PC-9 (cell line): ENCODE data around the gene DNAJB14. TPM values are rescaled to one million over a fixed set of nuclear protein-coding genes. Genes with fewer than 3 reads are reported as not detected.

Experiments used
- BruUV-seq: library from RNA; stranded (reverse); fragments of 400-500 nt; replicated peaks from 2 replicates; lab custom pipeline; 2021; lab: Mats Ljungman, UMichigan
- CTCF ChIA-PET: fragments of 300-600 bp; sonication (Branson Sonifier 250); formaldehyde crosslinking; loops from one replicate; lab custom pipeline; 2022; ENCODE audit warnings: antibody characterized with exemption; lab: Charles Lee
- POLR2A ChIA-PET: fragments of 300-600 bp; sonication (Branson Sonifier 250); formaldehyde crosslinking; loops from one replicate; lab custom pipeline; 2022; ENCODE audit warnings: antibody characterized with exemption; ENCODE audit not compliant: unreplicated experiment; lab: Charles Lee
- DNase-seq, 2 experiments: peaks; one replicate each; pipeline versions ENCODE4 v3.0.0 to v3.0.0-alpha.2; 2015 to 2022; ENCODE audit warnings: mixed read lengths in 1 of 2
- H2AFZ ChIP-seq: fragments of 200-600 bp; sonication (generic); 2 replicates; pipeline ENCODE4 v1.8.1; 2017; ENCODE audit warnings: antibody characterized with exemption
- H3F3A ChIP-seq: fragments of 200-600 bp; sonication (generic); 2 replicates; pipeline ENCODE4 v1.8.1; 2017; ENCODE audit warnings: antibody characterized with exemption, mild to moderate bottlenecking, low read depth; ENCODE audit not compliant: insufficient read depth
- H3K27ac ChIP-seq: fragments of 200-600 bp; sonication (generic); 2 replicates; pipeline ENCODE4 v1.6.1; 2016; ENCODE audit warnings: mixed run types
- H3K27me3 ChIP-seq: fragments of 200-600 bp; sonication (generic); 2 replicates; pipeline ENCODE4 v1.6.1; 2016; ENCODE audit warnings: low read depth, mixed run types; ENCODE audit not compliant: insufficient read depth
- H3K36me3 ChIP-seq: fragments of 200-600 bp; sonication (generic); 2 replicates; pipeline ENCODE4 v1.6.1; 2016; ENCODE audit warnings: low read depth, mixed run types
- H3K4me1 ChIP-seq: fragments of 200-600 bp; sonication (generic); replicated peaks from 2 replicates; pipeline ENCODE4 v1.6.1; 2016; ENCODE audit warnings: mixed run types; ENCODE audit not compliant: insufficient read depth
- H3K4me2 ChIP-seq: fragments of 200-600 bp; sonication (generic); 2 replicates; pipeline ENCODE4 v1.6.1; 2017; ENCODE audit warnings: mixed run types
- H3K4me3 ChIP-seq: fragments of 200-600 bp; sonication (generic); 2 replicates; pipeline ENCODE4 v1.6.1; 2016; ENCODE audit warnings: mixed run types
- H3K79me2 ChIP-seq: fragments of 200-600 bp; sonication (generic); 2 replicates; pipeline ENCODE4 v1.6.1; 2017; ENCODE audit warnings: low read depth, mixed run types
- H3K9me2 ChIP-seq: fragments of 200-600 bp; sonication (generic); 2 replicates; pipeline ENCODE4 v1.8.1; 2017; ENCODE audit warnings: mild to moderate bottlenecking; ENCODE audit not compliant: insufficient read depth
- H3K9me3 ChIP-seq: fragments of 200-600 bp; sonication (generic); 2 replicates; pipeline ENCODE4 v1.8.1; 2016; ENCODE audit warnings: low read depth; ENCODE audit not compliant: insufficient read depth
- H4K20me1 ChIP-seq: fragments of 200-600 bp; sonication (generic); 2 replicates; pipeline ENCODE4 v1.8.1; 2017; ENCODE audit not compliant: insufficient read depth
- EZH2 ChIP-seq: fragments of 200-600 bp; sonication (generic); IDR thresholded peaks from 2 replicates; pipeline ENCODE4 v1.8.0; 2017; ENCODE audit warnings: antibody characterized with exemption, low read depth
- intact Hi-C: fragments of 100-400 bp; cut with micrococcal nuclease; formaldehyde crosslinking; loops from one replicate; pipeline ENCODE4 v1.10.0; 2022; ENCODE audit not compliant: unreplicated experiment
- total RNA-seq: library from RNA; stranded (reverse); gene quantifications from 2 replicates; pipeline ENCODE4 v1.2.3, GENCODE V29; 2021
- TF ChIP-seq, protein P1 (sequence below): fragments of 200-600 bp; sonication (generic); conservative IDR thresholded peaks from 2 replicates; pipeline ENCODE4 v1.6.1; 2017; ENCODE audit warnings: mixed run types, antibody characterized with exemption, mild to moderate bottlenecking, moderate library complexity

DNAJB14 gene
- total RNA-seq, 1 experiment from 2014 or later: 28.6 TPM

DNA sequence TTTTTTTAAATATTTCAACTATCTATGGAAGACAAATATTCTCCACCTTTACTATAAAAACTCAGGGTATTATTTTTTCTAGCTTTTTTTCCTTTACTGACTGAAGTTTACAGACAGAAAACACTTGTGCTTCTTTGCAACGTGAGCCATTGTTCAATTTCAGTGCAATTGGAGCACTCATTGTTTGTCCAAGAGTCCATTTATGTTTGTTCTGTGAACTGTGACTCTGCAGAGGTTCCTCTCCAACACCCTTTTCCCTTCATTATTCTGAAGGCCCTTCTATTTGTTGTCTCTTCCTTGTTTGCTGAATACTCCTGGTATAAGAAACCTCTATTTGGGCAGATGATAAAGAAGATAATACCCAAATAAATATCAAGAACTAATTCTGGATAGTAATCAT, 92.4 kb downstream of the DNAJB14 start:
- Histone ChIP-seq H4K20me1 (no peaks in the 10 kb centered on the region), H3K36me3 (peaks cover 4% of the 10 kb centered on the region; the same call in 1 of the 2 replicates), H3K4me2 (no peak overlapping the region), H3K4me1 (peaks cover 14% of the 10 kb centered on the region; the same call in 1 of the 2 replicates), H3K27ac (no peak overlapping the region), H2AFZ (no peak overlapping the region), H3F3A (no peaks in the 10 kb centered on the region; the same call in 1 of the 2 replicates), H3K27me3 (no peaks in the 10 kb centered on the region), H3K9me3 (no peaks in the 10 kb centered on the region), H3K79me2 (no peaks in the 10 kb centered on the region), H3K4me3 (no peak overlapping the region), H3K9me2 (no peaks in the 10 kb centered on the region; the same call in 1 of the 2 replicates)
- no peak for DNase-seq
- ChIA-PET CTCF (no interaction called here), POLR2A (no interaction called here)
- intact Hi-C loops: no loop called here
- no TSS peak for BruUV-seq
- TF ChIP-seq EZH2: no peak
- TF ChIP-seq, protein P1, sequence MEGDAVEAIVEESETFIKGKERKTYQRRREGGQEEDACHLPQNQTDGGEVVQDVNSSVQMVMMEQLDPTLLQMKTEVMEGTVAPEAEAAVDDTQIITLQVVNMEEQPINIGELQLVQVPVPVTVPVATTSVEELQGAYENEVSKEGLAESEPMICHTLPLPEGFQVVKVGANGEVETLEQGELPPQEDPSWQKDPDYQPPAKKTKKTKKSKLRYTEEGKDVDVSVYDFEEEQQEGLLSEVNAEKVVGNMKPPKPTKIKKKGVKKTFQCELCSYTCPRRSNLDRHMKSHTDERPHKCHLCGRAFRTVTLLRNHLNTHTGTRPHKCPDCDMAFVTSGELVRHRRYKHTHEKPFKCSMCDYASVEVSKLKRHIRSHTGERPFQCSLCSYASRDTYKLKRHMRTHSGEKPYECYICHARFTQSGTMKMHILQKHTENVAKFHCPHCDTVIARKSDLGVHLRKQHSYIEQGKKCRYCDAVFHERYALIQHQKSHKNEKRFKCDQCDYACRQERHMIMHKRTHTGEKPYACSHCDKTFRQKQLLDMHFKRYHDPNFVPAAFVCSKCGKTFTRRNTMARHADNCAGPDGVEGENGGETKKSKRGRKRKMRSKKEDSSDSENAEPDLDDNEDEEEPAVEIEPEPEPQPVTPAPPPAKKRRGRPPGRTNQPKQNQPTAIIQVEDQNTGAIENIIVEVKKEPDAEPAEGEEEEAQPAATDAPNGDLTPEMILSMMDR: no peak

DNA sequence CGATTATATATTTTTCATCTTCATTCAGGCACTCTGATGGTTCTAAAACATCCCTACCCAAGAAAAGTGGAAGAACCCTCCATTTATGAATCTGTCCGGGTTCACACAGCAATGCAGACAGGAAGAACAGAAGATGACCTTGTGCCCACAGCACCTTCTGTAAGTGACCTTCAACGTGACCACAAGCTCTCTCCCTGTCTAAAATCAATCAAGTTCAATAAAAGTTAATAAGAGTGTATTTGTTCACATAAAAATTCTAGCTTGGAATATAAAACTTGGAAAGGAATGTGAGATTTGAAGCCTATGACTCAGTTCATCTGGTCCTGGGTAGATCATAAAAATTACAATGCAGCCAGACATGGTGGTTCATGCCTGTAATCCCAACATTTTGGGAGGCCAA, 93.2 kb downstream of the DNAJB14 start:
- Histone ChIP-seq H3K36me3 (peaks cover 4% of the 10 kb centered on the region; the same call in 1 of the 2 replicates), H3K27ac (no peak overlapping the region), H3K4me1 (peaks cover 14% of the 10 kb centered on the region; the same call in 1 of the 2 replicates), H3F3A (no peaks in the 10 kb centered on the region; the same call in 1 of the 2 replicates), H3K9me3 (no peaks in the 10 kb centered on the region), H3K9me2 (no peaks in the 10 kb centered on the region; the same call in 1 of the 2 replicates), H3K27me3 (no peaks in the 10 kb centered on the region), H2AFZ (no peak overlapping the region), H4K20me1 (no peaks in the 10 kb centered on the region), H3K4me3 (no peak overlapping the region), H3K79me2 (no peaks in the 10 kb centered on the region), H3K4me2 (no peak overlapping the region)
- ChIA-PET CTCF (no interaction called here), POLR2A (no interaction called here)
- TF ChIP-seq, protein P1: no peak
- TF ChIP-seq EZH2: no peak
- intact Hi-C loops: no loop called here
- no peak for DNase-seq
- BruUV-seq: no TSS peak

DNA sequence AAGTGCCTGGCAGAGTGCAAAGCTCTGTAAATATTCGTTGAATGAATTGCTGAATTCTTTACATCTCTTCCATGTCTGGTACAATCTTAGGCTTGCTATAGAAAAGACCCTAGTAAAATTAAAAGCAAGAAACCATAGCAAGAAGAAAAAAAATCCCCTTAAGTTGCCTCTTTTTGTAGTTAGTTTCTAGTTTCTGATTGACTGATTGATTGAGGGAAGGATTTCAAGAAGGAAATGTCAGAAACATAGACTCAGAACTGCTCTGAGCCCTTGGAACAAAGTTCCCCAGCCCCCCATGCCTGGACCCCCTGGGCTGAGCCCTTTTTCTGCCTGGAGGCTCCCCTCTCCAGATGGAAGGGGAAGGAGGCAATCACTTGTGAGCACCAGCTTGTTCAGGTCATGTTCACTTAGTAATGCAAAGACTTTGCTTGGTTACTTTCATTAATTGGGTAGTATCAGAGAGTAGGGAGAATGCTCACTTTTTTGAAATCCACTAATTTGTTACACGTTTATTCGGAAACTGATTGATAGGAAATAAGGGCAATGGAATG, 94.1 kb downstream of the DNAJB14 start:
- no peak overlapping the region for H3K4me3 ChIP-seq
- peaks cover 14% of the 10 kb centered on the region; the same call in 1 of the 2 replicates for H3K4me1 ChIP-seq
- no peaks in the 10 kb centered on the region for H3K9me3 ChIP-seq
- intact Hi-C loops: no loop called here
- peaks cover 4% of the 10 kb centered on the region; the same call in 1 of the 2 replicates for H3K36me3 ChIP-seq
- no peak overlapping the region for H2AFZ ChIP-seq
- no peaks in the 10 kb centered on the region for H3K79me2 ChIP-seq
- CTCF ChIA-PET: no interaction called here
- H3F3A ChIP-seq: no peaks in the 10 kb centered on the region; the same call in 1 of the 2 replicates
- POLR2A ChIA-PET: no interaction called here
- no peak for TF ChIP-seq EZH2
- TF ChIP-seq, protein P1: no peak
- H3K27me3 ChIP-seq: no peaks in the 10 kb centered on the region
- H3K27ac ChIP-seq: no peak overlapping the region
- no peaks in the 10 kb centered on the region for H3K9me2 ChIP-seq
- no peak for DNase-seq
- no TSS peak for BruUV-seq
- no peaks in the 10 kb centered on the region for H4K20me1 ChIP-seq
- H3K4me2 ChIP-seq: no peak overlapping the region
